Endothelial cell of umbilical vein (primary cell): ENCODE measurements around the gene PLEKHA7. TPM values are rescaled to one million over a fixed set of nuclear protein-coding genes. Genes with fewer than 3 reads are reported as not detected.

Experiments used
- BruUV-seq: library from RNA; stranded (reverse); fragments of 400-500 nt; replicated peaks from 2 replicates; lab custom pipeline; 2021; lab: Mats Ljungman, UMichigan
- CTCF ChIA-PET: fragments of 300-600, 350-600 bp; sonication (Branson Sonifier 250); formaldehyde crosslinking; loops from one replicate; lab custom pipeline; 2021; ENCODE audit warnings: antibody characterized with exemption, inconsistent platforms; lab: Charles Lee
- POLR2A ChIA-PET: fragments of 300-600, 350-600 bp; sonication (Branson Sonifier 250); formaldehyde crosslinking; loops from one replicate; lab custom pipeline; 2021; ENCODE audit warnings: antibody characterized with exemption, inconsistent platforms; lab: Charles Lee
- DNase-seq: peaks from one replicate; pipeline ENCODE4 v3.0.0-alpha.2; 2011; ENCODE audit warnings: low read depth, low spot score
- FAIRE-seq: peaks from 2 replicates; lab custom pipeline; 2011; peaks lifted over from hg19 to GRCh38; lab: Jason Lieb, UNC
- H2AFZ ChIP-seq: 2 replicates; pipeline ENCODE4 v1.6.0; 2012; ENCODE audit warnings: low read depth, low read length, control low read depth, inconsistent platforms
- H3K27ac ChIP-seq: 2 replicates; pipeline ENCODE4 v1.5.1; 2011; ENCODE audit warnings: low read depth, mild to moderate bottlenecking, control low read depth, low read length, moderate library complexity; ENCODE audit not compliant: insufficient read depth
- H3K27me3 ChIP-seq, 2 experiments: 2 replicates each; pipeline versions ENCODE4 v1.6.0 to v1.6.1; 2011; ENCODE audit warnings: low read length in 2 of 2, mixed read lengths in 1 of 2; ENCODE audit not compliant: control insufficient read depth in 2 of 2, insufficient read depth in 2 of 2
- H3K36me3 ChIP-seq, 2 experiments: 2 replicates in 1 of 2; 3 replicates in 1 of 2; pipeline ENCODE4 v1.5.1; 2011; ENCODE audit warnings: low read length in 2 of 2, mild to moderate bottlenecking in 1 of 2, moderate library complexity in 1 of 2; ENCODE audit not compliant: control insufficient read depth in 2 of 2, insufficient read depth in 2 of 2; ENCODE audit errors: extremely low read depth in 1 of 2
- H3K4me1 ChIP-seq: 3 replicates; pipeline ENCODE4 v1.5.1; 2011; ENCODE audit warnings: mild to moderate bottlenecking, low read length; ENCODE audit not compliant: control insufficient read depth, insufficient read depth; ENCODE audit errors: extremely low read depth
- H3K4me2 ChIP-seq: 2 replicates; pipeline ENCODE4 v1.6.1; 2011; ENCODE audit warnings: low read length, control low read depth, mixed read lengths; ENCODE audit not compliant: insufficient read depth
- H3K4me3 ChIP-seq, 3 experiments: fragments of 200-600 bp in 1 of 3; sonication (generic), shearing (Covaris generic) in 1 of 3; replicated peaks in 1 of 3; 2 replicates each; pipeline ENCODE4 v1.5.1; 2011 to 2016; ENCODE audit warnings: control low read depth in 3 of 3, low read length in 3 of 3, mild to moderate bottlenecking in 2 of 3, inconsistent platforms in 1 of 3, low read depth in 1 of 3, moderate library complexity in 1 of 3; ENCODE audit not compliant: insufficient read depth in 1 of 3
- H3K79me2 ChIP-seq: 2 replicates; pipeline ENCODE4 v1.6.0; 2012; ENCODE audit warnings: low read length, inconsistent platforms; ENCODE audit not compliant: control insufficient read depth, insufficient read depth
- H3K9ac ChIP-seq: replicated peaks from 2 replicates; pipeline ENCODE3; 2011; ENCODE audit warnings: low read length, control low read depth; ENCODE audit not compliant: insufficient read depth; ENCODE audit errors: extremely low read depth
- H3K9me1 ChIP-seq: replicated peaks from 3 replicates; pipeline ENCODE4 v1.6.0; 2011; ENCODE audit warnings: mild to moderate bottlenecking, low read length; ENCODE audit not compliant: control insufficient read depth, insufficient read depth; ENCODE audit errors: extremely low read depth
- H3K9me3 ChIP-seq: replicated peaks from 2 replicates; pipeline ENCODE4 v1.5.1; 2012; ENCODE audit warnings: low read length, inconsistent platforms; ENCODE audit not compliant: control insufficient read depth, insufficient read depth
- H4K20me1 ChIP-seq: replicated peaks from 2 replicates; pipeline ENCODE3; 2011; ENCODE audit warnings: mild to moderate bottlenecking, low read length; ENCODE audit not compliant: control insufficient read depth, insufficient read depth; ENCODE audit errors: extremely low read depth
- EZH2 ChIP-seq: IDR thresholded peaks from 2 replicates; pipeline ENCODE4 v1.6.1; 2012; ENCODE audit warnings: borderline replicate concordance, low read depth, mild to moderate bottlenecking, moderate library complexity, low read length, inconsistent platforms; ENCODE audit not compliant: severe bottlenecking
- FOS ChIP-seq: IDR thresholded peaks from 2 replicates; pipeline ENCODE4 v1.6.1; 2011; ENCODE audit warnings: mild to moderate bottlenecking, low read length, moderate library complexity, borderline replicate concordance; ENCODE audit not compliant: insufficient read depth
- GATA2 ChIP-seq: IDR thresholded peaks from 2 replicates; pipeline ENCODE4 v1.7.0; 2011; ENCODE audit warnings: low read depth, mild to moderate bottlenecking, moderate library complexity, mixed read lengths, low read length; ENCODE audit not compliant: insufficient read length, insufficient read depth
- JUN ChIP-seq: IDR thresholded peaks from 2 replicates; pipeline ENCODE4 v1.6.1; 2011; ENCODE audit warnings: borderline replicate concordance, low read depth; ENCODE audit not compliant: insufficient read length, insufficient read depth
- MAX ChIP-seq: IDR thresholded peaks from 2 replicates; pipeline ENCODE4 v1.6.1; 2011; ENCODE audit not compliant: insufficient read depth, insufficient read length
- MYC ChIP-seq: IDR thresholded peaks from one replicate; pipeline ENCODE4 v1.6.1; 2011; ENCODE audit warnings: mild to moderate bottlenecking, low read depth, low read length
- POLR2A ChIP-seq: IDR thresholded peaks from 2 replicates; pipeline ENCODE4 v1.6.1; 2012; ENCODE audit warnings: low read depth, mild to moderate bottlenecking, control low read depth, low read length
- POLR2AphosphoS5 ChIP-seq: IDR thresholded peaks from 2 replicates; pipeline ENCODE4 v1.6.1; 2012; ENCODE audit warnings: low read depth, mild to moderate bottlenecking, control low read depth, low read length, moderate library complexity; ENCODE audit not compliant: insufficient read depth
- dilution Hi-C: fragments of 300-500 bp; cut with MboI; formaldehyde crosslinking; loops from one replicate; pipeline ENCODE4 v1.15.0; 2019; ENCODE audit warnings: low sequenced_read_pairs; ENCODE audit not compliant: extremely low pct_ligation_motif_present
- intact Hi-C: fragments of 100-400 bp; cut with micrococcal nuclease; formaldehyde crosslinking; loops from one replicate; pipeline ENCODE4 v1.10.0; 2022
- polyA plus RNA-seq, 4 experiments: library from polyadenylated mRNA; depleted of rRNA in 3 of 4; stranded (reverse) in 3 of 4; unstranded in 1 of 4; fragments of >200 nt; gene quantifications; 2 replicates each; pipeline versions ENCODE4 v1.2.1 to v1.2.3, GENCODE V29; 2011 to 2012; ENCODE audit warnings: missing spikeins in 1 of 4
- total RNA-seq: library from RNA; stranded (reverse); gene quantifications from 2 replicates; pipeline ENCODE4 v1.2.3, GENCODE V29; 2021
- TF ChIP-seq, protein P1 (sequence below), 2 donors: IDR thresholded peaks; 1 replicate in 1 of 2; 2 replicates in 1 of 2; pipeline ENCODE4 v1.5.1; 2011; ENCODE audit warnings: low read length in 2 of 2, mild to moderate bottlenecking in 2 of 2, moderate library complexity in 2 of 2, control low read depth in 1 of 2, inconsistent platforms in 1 of 2, low read depth in 1 of 2; ENCODE audit not compliant: insufficient read depth in 1 of 2; ENCODE audit errors: extremely low read depth in 1 of 2

The PLEKHA7 gene
- total and polyA plus RNA-seq, 2 donors (not counting 3 experiments of a cell fraction or from before 2014, with no cell fraction given), result 1.7 to 3.8 TPM

DNA sequence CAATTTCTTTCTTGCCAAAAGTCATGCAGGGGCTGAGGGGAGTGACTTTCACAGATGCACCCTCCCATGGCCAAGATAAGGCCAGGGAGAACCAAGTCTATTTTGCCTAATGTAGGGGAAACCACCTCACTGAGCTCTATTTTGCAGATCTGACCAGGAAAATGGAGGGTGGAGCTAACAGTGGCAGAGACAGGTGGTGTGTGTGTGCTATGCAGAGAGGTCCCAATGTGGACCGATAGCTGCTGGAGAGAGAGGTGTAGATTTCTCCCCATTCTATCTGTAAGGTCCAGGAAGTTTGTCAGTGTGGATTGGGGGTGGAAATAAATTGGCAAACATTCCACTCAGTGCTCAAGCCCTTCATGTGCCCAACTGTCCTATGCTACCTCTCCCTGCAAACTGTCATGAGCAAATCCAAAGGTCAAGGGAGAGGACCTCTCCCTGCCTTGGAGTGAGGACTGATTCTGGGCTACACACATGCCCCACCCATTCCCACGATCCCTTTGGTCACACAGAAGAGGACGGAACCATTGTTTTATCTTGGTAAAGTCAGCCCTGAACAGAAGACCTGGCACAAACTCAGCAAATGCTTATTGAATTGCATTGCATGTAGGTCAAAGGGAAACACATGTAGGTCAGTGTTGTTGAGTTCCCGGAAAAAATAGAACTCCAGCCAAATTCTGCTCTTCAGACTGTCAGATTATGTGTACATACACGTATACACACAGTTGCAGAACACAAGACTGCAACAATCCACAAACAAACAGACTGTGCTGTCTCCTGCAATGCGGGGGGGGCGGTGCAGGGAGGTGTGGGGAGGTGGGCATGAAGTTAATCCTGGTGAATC, 209.9 kb downstream of the PLEKHA7 start:
- FAIRE-seq (peak; percentile 79), DNase-seq (peak; percentile 82)
- no peak overlapping the region for H2AFZ ChIP-seq
- peaks cover 6% of the 10 kb centered on the region for H3K4me1 ChIP-seq
- intact Hi-C loops, result no loop called here
- H3K79me2 ChIP-seq, result no peaks in the 10 kb centered on the region
- ChIA-PET CTCF (interaction anchor here (0.7 to 1.5 kb wide), 4 partner anchors 16 to 21 kb away, joined by 3 to 4 read pairs (median 3); no protein-coding TSS in a partner anchor), POLR2A (no interaction called here)
- no peak overlapping the region for H3K4me2 ChIP-seq
- dilution Hi-C loops, result no loop called here
- H4K20me1 ChIP-seq, result no peaks in the 10 kb centered on the region
- H3K9ac ChIP-seq, result no peak overlapping the region
- no peaks in the 10 kb centered on the region for H3K36me3 ChIP-seq
- no peaks in the 10 kb centered on the region for H3K9me1 ChIP-seq
- no TSS peak for BruUV-seq
- H3K4me3 ChIP-seq, result no peak overlapping the region
- H3K27ac ChIP-seq, result no peak overlapping the region
- no peaks in the 10 kb centered on the region for H3K9me3 ChIP-seq
- no peaks in the 10 kb centered on the region for H3K27me3 ChIP-seq
- no peak for TF ChIP-seq MAX
- TF ChIP-seq GATA2, result no peak
- TF ChIP-seq JUN, result no peak
- TF ChIP-seq POLR2AphosphoS5, result no peak
- no peak for TF ChIP-seq MYC
- no peak for TF ChIP-seq FOS
- no peak for TF ChIP-seq POLR2A
- no peak for TF ChIP-seq EZH2
- TF ChIP-seq, protein P1, sequence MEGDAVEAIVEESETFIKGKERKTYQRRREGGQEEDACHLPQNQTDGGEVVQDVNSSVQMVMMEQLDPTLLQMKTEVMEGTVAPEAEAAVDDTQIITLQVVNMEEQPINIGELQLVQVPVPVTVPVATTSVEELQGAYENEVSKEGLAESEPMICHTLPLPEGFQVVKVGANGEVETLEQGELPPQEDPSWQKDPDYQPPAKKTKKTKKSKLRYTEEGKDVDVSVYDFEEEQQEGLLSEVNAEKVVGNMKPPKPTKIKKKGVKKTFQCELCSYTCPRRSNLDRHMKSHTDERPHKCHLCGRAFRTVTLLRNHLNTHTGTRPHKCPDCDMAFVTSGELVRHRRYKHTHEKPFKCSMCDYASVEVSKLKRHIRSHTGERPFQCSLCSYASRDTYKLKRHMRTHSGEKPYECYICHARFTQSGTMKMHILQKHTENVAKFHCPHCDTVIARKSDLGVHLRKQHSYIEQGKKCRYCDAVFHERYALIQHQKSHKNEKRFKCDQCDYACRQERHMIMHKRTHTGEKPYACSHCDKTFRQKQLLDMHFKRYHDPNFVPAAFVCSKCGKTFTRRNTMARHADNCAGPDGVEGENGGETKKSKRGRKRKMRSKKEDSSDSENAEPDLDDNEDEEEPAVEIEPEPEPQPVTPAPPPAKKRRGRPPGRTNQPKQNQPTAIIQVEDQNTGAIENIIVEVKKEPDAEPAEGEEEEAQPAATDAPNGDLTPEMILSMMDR (IDR thresholded peaks at IDR 0.05; ENCODE audit: extremely low read depth in 1 of 2, insufficient read depth in 1 of 2, low read depth in 1 of 2, low read length in 2 of 2), result no peak
